GM23338 (cell line): ENCODE measurements around the gene SERF1B. TPM values are rescaled to one million over a fixed set of nuclear protein-coding genes. Genes with fewer than 3 reads are reported as not detected.
"Not testable (repeated sequence)": the region's sequence is repeated elsewhere in the genome, so short reads cannot be mapped to it uniquely, and the experiment has no call there.

ENCODE experiments used
- ATAC-seq: fragments of 200-7000 bp; cut with Tn5 transposase; 3 replicates; pipeline ENCODE4 v1.9.1; 2020
- DNase-seq: peaks from one replicate; pipeline ENCODE4 v3.0.0-alpha.2; 2015; ENCODE audit warnings: low spot score
- H2AFZ ChIP-seq: fragments of 200-600 bp; sonication (generic); 2 replicates; pipeline ENCODE4 v1.8.0; 2016; ENCODE audit warnings: antibody characterized with exemption, mild to moderate bottlenecking, moderate library complexity
- H3F3A ChIP-seq: fragments of 200-600 bp; sonication (generic); replicated peaks from 2 replicates; pipeline ENCODE4 v1.8.0; 2017; ENCODE audit warnings: antibody characterized with exemption, mixed run types, low read depth
- H3K27ac ChIP-seq: fragments of 200-600 bp; sonication (generic); 2 replicates; pipeline ENCODE4 v1.6.1; 2016; ENCODE audit warnings: low read depth
- H3K27me3 ChIP-seq: fragments of 200-600 bp; sonication (generic); 2 replicates; pipeline ENCODE4 v1.8.0; 2016; ENCODE audit warnings: mild to moderate bottlenecking, mixed run types, moderate library complexity; ENCODE audit not compliant: insufficient read depth
- H3K36me3 ChIP-seq: fragments of 200-600 bp; sonication (generic); 2 replicates; pipeline ENCODE4 v1.8.0; 2016; ENCODE audit warnings: mild to moderate bottlenecking; ENCODE audit not compliant: insufficient read depth
- H3K4me1 ChIP-seq: fragments of 200-600 bp; sonication (generic); 2 replicates; pipeline ENCODE4 v1.8.0; 2016; ENCODE audit warnings: mild to moderate bottlenecking, moderate library complexity; ENCODE audit not compliant: insufficient read depth
- H3K4me2 ChIP-seq: fragments of 200-600 bp; sonication (generic); 2 replicates; pipeline ENCODE4 v1.7.1; 2017; ENCODE audit warnings: mixed run types
- H3K4me3 ChIP-seq: fragments of 200-600 bp; sonication (generic); 2 replicates; pipeline ENCODE4 v1.6.1; 2016; ENCODE audit warnings: mixed run types
- H3K79me2 ChIP-seq: fragments of 200-600 bp; sonication (generic); replicated peaks from 2 replicates; pipeline ENCODE4 v1.8.0; 2017; ENCODE audit warnings: mild to moderate bottlenecking; ENCODE audit not compliant: insufficient read depth
- H3K9me2 ChIP-seq: fragments of 200-600 bp; sonication (generic); 2 replicates; pipeline ENCODE4 v1.8.0; 2017; ENCODE audit not compliant: insufficient read depth
- H4K20me1 ChIP-seq: fragments of 200-600 bp; sonication (generic); replicated peaks from 2 replicates; pipeline ENCODE4 v1.8.0; 2017; ENCODE audit warnings: mild to moderate bottlenecking; ENCODE audit not compliant: insufficient read depth
- H3K27ac Mint-ChIP-seq: 2 replicates; pipeline ENCODE4 v1.8.0; 2020; ENCODE audit warnings: inconsistent platforms, mild to moderate bottlenecking, moderate library complexity, mixed read lengths
- H3K27me3 Mint-ChIP-seq: 3 replicates; pipeline ENCODE4 v1.8.0; 2022; ENCODE audit warnings: low read depth, mild to moderate bottlenecking, moderate library complexity, mixed read lengths, inconsistent platforms; ENCODE audit not compliant: insufficient read depth, poor library complexity
- H3K36me3 Mint-ChIP-seq: 3 replicates; pipeline ENCODE4 v1.8.0; 2021; ENCODE audit warnings: low read depth, mild to moderate bottlenecking, inconsistent platforms, moderate library complexity, mixed read lengths
- H3K4me1 Mint-ChIP-seq: 3 replicates; pipeline ENCODE4 v1.8.0; 2020; ENCODE audit warnings: mild to moderate bottlenecking, inconsistent platforms, mixed read lengths
- H3K4me3 Mint-ChIP-seq: 3 replicates; pipeline ENCODE4 v1.8.0; 2021; ENCODE audit warnings: moderate library complexity, mild to moderate bottlenecking, inconsistent platforms, mixed read lengths
- H3K9me3 Mint-ChIP-seq: 3 replicates; pipeline ENCODE4 v1.8.0; 2020; ENCODE audit warnings: moderate library complexity, mild to moderate bottlenecking, inconsistent platforms, mixed read lengths
- polyA plus RNA-seq: library from polyadenylated mRNA; unstranded; fragments of >200 nt; fragmentation: Nextera tagmentation; extraction: Ambion mirVana; gene quantifications from 2 replicates; pipeline ENCODE4 v1.2.1, GENCODE V29; 2016
- total RNA-seq: library from RNA; depleted of rRNA; stranded (reverse); fragments of >200 nt; shearing (Covaris generic); gene quantifications from 2 replicates; pipeline ENCODE4 v1.2.3, GENCODE V29; 2014

Gene SERF1B
- total and polyA plus RNA-seq, 2 experiments from 2014 or later = 47.5 to 370 TPM

DNA sequence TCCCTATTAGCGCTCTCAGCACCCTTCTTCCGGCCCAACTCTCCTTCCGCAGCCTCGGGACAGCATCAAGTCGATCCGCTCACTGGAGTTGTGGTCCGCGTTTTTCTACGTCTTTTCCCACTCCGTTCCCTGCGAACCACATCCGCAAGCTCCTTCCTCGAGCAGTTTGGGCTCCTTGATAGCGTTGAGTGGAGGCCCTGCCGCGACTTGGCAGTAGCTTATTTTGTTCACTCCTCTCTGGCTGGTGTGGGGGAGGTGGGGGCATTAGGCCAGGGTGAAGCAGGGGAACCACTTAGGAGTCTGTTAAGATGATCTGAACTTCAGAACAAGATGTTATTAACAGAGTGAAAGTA lies 24.7 kb downstream of the SERF1B start:
- DNase-seq, H3K9me3 Mint-ChIP-seq, H4K20me1 ChIP-seq, H3K4me3 Mint-ChIP-seq, H3K36me3 ChIP-seq, H3K27ac ChIP-seq, H2AFZ ChIP-seq, ATAC-seq, H3K4me1 Mint-ChIP-seq, H3K27me3 ChIP-seq, H3K4me2 ChIP-seq, H3K79me2 ChIP-seq, H3K36me3 Mint-ChIP-seq, H3K4me3 ChIP-seq, H3K4me1 ChIP-seq, H3F3A ChIP-seq, H3K27ac Mint-ChIP-seq, H3K27me3 Mint-ChIP-seq, H3K9me2 ChIP-seq: not testable (repeated sequence)

GRCh38 chr5:70056289-70056942 lies 31.4 kb downstream of the SERF1B start:
- not testable (repeated sequence) for H3F3A ChIP-seq, H3K4me1 ChIP-seq, H3K9me3 Mint-ChIP-seq, H3K4me2 ChIP-seq, H3K4me1 Mint-ChIP-seq, H3K27me3 ChIP-seq, H3K36me3 Mint-ChIP-seq, H4K20me1 ChIP-seq, H3K9me2 ChIP-seq, H3K4me3 Mint-ChIP-seq, H3K79me2 ChIP-seq, H2AFZ ChIP-seq, H3K27ac ChIP-seq, H3K27me3 Mint-ChIP-seq, H3K27ac Mint-ChIP-seq, H3K4me3 ChIP-seq, H3K36me3 ChIP-seq, DNase-seq
- peak; percentile 89 for ATAC-seq

DNA sequence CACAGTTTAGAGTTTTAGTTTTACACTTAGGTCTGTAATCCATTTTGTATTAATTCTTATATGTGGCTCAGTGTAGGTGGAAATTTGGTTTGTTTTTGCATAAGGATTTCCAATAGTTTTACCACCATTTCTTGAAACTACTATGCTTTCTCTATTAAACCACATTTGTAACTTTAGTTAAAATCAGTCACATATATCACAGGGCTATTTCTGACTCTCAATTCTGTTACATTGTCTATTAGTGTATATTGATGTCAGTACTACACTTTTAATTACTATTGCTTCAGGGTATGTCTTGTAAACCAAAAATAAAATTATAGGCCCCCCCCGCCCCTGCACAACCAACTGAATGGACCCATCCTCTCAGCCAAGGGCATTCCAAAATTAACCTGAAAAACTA lies 32.1 kb downstream of the SERF1B start:
- not testable (repeated sequence) for H3K27me3 Mint-ChIP-seq, H3K4me3 ChIP-seq, H3K4me1 Mint-ChIP-seq, ATAC-seq, H2AFZ ChIP-seq, DNase-seq, H3K36me3 Mint-ChIP-seq, H4K20me1 ChIP-seq, H3K9me2 ChIP-seq, H3K79me2 ChIP-seq, H3F3A ChIP-seq, H3K4me3 Mint-ChIP-seq, H3K27ac ChIP-seq, H3K36me3 ChIP-seq, H3K27me3 ChIP-seq, H3K4me1 ChIP-seq, H3K9me3 Mint-ChIP-seq, H3K27ac Mint-ChIP-seq, H3K4me2 ChIP-seq

DNA sequence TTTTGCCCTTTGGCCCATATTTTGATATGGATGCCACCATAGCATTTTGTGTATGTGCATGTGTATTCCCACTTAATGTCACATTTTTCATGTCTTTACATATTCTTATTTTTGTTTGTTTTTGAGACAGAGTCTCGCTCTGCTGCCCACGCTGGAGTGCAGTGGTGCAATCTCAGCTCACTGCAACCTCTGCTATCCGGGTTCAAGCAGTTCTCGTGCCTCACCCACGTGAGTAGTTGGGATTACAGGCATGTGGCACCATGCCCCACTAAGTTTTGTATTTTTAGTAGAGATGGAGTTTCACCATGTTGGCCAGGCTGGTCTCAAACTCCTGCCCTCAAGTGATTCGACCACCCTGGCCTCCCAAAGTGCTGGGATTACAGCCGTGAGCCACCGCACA lies 52.6 kb downstream of the SERF1B start:
- not testable (repeated sequence) for H3K4me2 ChIP-seq, H3K36me3 ChIP-seq, H3K27me3 Mint-ChIP-seq, ATAC-seq, H3K4me3 ChIP-seq, H3K36me3 Mint-ChIP-seq, H3K27me3 ChIP-seq, H3F3A ChIP-seq, H3K9me2 ChIP-seq, H3K4me3 Mint-ChIP-seq, H3K4me1 Mint-ChIP-seq, H3K27ac Mint-ChIP-seq, H3K27ac ChIP-seq, H3K79me2 ChIP-seq, DNase-seq, H4K20me1 ChIP-seq, H3K4me1 ChIP-seq, H2AFZ ChIP-seq, H3K9me3 Mint-ChIP-seq

DNA sequence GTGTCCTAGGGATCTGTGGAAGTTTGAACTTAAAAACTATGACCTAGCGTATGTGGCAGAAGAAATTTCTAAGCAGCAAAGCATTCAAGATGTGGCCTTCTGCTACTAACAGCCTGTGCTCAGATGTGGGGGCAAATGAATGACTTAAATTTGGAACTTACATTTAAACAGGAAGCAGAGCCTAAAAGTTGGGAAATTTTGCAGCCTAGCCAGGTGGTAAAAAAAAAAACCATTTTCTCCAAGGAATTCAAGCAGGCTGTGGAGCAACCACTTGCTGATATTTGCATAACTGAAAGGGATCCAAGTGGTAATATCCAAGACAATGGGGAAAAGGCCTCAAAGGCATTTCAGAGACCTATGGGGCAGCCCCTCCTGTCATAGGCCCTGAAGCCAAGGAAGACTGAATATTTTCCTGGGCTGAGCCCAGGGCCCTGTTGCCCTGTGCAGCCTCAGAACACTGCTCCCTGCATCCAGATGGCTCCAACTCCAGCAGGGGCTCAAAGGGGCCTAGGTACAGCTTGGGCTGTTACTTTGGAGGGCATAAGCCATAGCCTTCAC lies 63.9 kb downstream of the SERF1B start:
- not testable (repeated sequence) for DNase-seq, H3K4me2 ChIP-seq, H3K4me3 Mint-ChIP-seq, H3K27me3 Mint-ChIP-seq, H3K27ac ChIP-seq, H3K79me2 ChIP-seq, H3K4me1 ChIP-seq, H3K4me1 Mint-ChIP-seq, H3K36me3 Mint-ChIP-seq, H3K4me3 ChIP-seq, H3K9me2 ChIP-seq, H3K9me3 Mint-ChIP-seq, H3K27ac Mint-ChIP-seq, H3K27me3 ChIP-seq, H4K20me1 ChIP-seq, H3F3A ChIP-seq, H2AFZ ChIP-seq, H3K36me3 ChIP-seq
- ATAC-seq = peak; percentile 99

DNA sequence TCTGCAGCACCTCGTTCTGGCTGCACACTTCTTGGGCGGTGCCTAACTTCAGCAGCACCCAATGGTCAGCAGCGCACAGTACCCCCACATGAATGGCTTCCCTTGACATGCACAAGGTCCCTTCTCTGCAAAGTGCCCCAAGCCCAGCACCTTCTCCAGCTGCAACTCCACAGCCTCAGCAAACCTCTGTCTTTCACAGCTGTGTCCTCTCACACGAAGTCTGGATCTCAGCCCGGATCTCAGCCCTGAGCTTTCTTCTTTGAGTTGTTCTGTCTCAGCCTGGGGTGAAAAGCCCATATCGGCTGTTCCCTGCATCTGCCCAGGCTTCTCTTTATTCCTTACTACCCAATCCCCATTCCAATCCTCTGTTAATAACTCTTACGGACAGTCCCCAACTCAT lies 66.7 kb downstream of the SERF1B start:
- not testable (repeated sequence) for DNase-seq, H3K4me3 ChIP-seq, ATAC-seq, H3K4me1 Mint-ChIP-seq, H2AFZ ChIP-seq, H3K36me3 Mint-ChIP-seq, H3K4me1 ChIP-seq, H3K27me3 ChIP-seq, H3K4me2 ChIP-seq, H4K20me1 ChIP-seq, H3F3A ChIP-seq, H3K27ac ChIP-seq, H3K79me2 ChIP-seq, H3K9me3 Mint-ChIP-seq, H3K9me2 ChIP-seq, H3K27ac Mint-ChIP-seq, H3K36me3 ChIP-seq, H3K27me3 Mint-ChIP-seq, H3K4me3 Mint-ChIP-seq
